SW480 (cell line): ENCODE results near the gene ZNF630.
"Not testable (repeated sequence)": the region's sequence is repeated elsewhere in the genome, so short reads cannot be mapped to it uniquely, and the experiment has no call there.

ENCODE experiments used
- DNase-seq: peaks from one replicate; pipeline ENCODE4 v3.0.0-alpha.2; 2016; ENCODE audit warnings: low spot score

ZNF630 gene

DNA sequence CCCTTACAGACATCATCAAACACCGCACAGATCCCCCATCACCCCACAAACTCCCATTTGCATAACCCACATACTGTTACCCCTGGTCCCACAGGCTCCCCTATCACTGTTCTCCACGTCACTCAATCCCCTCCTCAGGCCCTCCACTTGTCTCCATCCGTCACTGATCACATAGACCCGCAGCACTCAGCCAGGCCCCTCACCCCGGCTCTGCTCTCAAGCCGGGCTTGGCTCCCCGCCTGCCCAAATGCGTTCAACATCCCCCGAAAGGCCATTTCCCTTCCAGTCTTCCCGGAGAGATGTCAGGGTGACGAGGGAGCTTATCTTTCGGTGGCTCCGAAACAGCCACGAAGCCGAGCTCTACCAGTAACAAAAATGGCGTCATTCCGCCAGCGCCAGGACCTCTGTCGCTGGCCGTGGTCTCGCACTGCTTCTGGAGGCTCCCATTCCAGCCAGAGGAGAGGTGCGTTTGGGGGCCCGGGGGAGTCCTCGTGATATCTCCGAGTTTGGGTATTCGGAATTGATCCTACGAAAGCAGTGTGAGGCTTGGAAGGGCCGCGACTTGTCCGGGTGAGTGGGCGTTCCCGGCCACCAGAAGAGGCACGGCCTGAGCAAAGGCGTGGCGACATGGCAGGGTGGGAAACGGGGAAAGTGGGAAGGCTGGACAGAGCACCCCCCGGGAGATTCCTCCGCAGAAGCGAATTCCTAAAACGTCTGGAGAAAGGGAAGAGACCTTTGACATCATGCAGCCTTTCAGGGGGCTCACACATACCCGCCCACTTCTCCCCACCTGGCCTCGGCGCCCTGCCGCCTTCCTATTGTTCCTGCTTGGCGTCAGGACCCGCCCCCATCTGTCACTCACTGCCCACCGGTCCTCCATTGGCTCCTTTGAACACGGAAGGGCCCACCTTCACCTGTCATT, at the start of gene ZNF630:
Gene ZNF630, minus strand, starts transcription at position 577 of the 922 bp plus-strand sequence. CDS start 4,754 bp downstream, outside the sequence.
- DNase-seq: peak; percentile 87

DNA sequence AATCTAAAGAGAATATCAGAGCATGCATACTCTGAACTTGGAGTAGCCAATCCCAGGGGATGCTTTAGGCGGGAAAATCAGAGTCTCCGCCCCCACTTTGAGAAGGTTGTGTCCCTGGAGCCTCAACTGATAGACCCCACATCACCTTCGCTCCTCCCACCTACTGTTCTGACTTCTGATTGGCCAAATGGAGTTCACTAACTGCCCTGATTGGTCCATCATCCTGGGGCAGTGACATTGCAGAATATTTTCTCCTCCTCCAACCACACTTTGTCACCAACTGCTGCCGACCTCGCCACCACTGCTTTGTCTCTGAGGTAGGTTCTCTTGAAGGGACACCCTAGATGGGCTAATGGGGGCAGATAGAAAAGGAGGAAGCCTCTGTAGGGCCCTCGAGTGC, 36.3 kb upstream of the ZNF630 start:
- DNase-seq: no peak

DNA sequence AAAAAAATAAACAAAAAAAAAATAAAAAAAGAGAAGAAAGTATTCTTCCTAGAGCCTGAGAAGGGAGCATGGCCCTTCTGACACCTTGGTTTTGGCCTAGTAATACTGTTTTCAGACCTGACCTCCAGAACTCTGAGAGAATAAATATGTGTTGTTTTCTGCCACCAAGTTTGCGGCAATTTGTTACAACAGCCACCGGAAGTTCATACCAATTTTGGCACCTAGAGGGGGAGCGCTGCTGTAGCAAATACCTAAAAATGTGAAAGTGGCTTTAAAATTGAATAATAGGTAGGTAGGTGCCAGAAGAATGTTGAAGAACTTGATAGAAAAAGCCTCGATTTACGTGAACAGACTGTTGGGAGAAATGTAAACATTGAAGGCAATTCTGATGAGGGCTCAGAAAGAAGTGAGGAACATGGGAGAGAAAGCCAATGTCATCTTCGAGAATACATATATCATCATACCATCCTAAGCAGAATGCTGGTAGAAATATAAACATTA, 31.5 kb upstream of the ZNF630 start:
- DNase-seq: no peak

- no peak for DNase-seq
These were observed 30.0 kb upstream of the ZNF630 start for GRCh38 chrX:48101443-48101842.

GRCh38 chrX:48092558-48092957, 21.1 kb upstream of the ZNF630 start:
- DNase-seq: not testable (repeated sequence)

- DNase-seq: no peak
These were observed 18.7 kb upstream of the ZNF630 start for GRCh38 chrX:48090123-48090522.

GRCh38 chrX:48086082-48086481, 14.6 kb upstream of the ZNF630 start:
- peak; percentile 91 for DNase-seq

GRCh38 chrX:48083706-48084105, 12.3 kb upstream of the ZNF630 start:
- no peak for DNase-seq

GRCh38 chrX:48083212-48083611, 11.8 kb upstream of the ZNF630 start:
- DNase-seq: peak; percentile 57

GRCh38 chrX:48076343-48076742, 4.9 kb upstream of the ZNF630 start:
- no peak for DNase-seq

GRCh38 chrX:48071986-48072605, 656 bp upstream of the ZNF630 start:
- DNase-seq: no peak

DNA sequence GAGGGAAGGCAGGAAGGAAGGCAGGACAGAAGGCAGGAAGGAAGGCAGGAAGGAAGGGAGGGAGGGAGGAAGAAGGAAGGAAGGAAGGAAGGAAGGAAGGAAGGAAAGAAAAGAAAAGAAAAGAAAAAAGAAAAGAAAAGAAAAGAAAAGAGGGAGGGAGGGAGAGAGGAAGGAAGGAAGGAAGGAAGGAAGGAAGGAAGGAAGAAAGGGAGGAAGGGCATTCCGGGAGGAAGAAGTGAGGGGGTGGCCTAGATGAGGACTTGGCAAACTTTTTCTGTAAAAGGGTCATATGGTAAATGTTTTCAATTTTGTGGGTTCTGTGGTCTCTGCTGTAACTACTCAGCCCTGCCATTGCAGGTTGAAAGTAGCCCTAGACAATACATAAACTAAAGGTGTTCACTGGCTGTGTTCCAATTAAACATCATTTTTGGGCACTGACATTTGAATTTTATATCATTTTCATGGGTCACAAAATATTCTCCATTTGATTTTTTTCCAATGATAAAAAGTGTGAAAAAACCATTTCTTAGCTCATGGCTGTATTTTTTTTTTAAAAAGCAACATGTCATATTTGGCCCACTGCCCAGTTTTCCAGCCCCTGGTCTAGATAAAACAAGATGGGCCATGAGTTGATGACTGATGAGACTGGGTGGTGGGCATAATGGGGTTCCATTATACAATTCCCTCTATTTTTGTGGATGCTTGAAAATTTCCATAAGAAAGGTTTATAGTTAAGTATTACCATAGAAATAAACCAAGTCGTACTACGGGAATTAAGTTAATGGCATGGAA, 3.1 kb downstream of the ZNF630 start:
- no peak for DNase-seq

GRCh38 chrX:48064261-48064660, 7.2 kb downstream of the ZNF630 start:
- no peak for DNase-seq

- DNase-seq: no peak
These were observed 12.2 kb downstream of the ZNF630 start for GRCh38 chrX:48059296-48059639.

DNA sequence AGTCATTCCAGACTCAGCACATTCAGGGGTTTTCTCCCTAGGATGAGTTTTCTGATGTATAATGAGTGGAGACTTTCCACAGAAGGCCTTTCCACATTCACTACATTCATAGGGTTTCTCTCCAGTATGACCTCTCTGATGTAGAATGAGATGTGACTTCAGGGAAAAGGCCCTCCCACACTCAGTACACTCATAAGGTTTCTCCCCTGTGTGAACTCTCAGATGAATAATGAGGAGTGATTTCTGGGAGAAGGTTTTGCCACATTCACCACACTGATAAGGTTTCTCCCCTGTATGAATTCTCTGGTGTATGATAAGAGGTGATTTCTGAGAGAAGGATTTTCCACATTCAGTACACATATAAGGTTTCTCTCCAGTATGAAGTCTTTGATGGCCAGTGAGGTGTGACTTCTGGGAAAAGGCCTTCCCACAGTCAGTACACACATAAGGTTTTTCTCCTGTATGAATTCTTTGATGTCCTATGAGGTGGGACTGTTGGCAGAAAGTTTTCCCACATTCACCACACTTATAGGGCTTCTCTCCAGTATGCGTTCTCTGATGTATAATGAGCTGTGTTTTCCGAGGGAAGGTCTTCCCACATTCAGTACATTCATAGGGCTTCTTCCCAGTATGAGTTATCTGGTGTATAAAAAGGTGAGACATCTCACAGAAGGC, 12.7 kb downstream of the ZNF630 start:
- DNase-seq: no peak

- DNase-seq: no peak
These were observed 24.6 kb downstream of the ZNF630 start for GRCh38 chrX:48046846-48047245.

GRCh38 chrX:48045410-48046311, 25.8 kb downstream of the ZNF630 start:
- no peak for DNase-seq

DNA sequence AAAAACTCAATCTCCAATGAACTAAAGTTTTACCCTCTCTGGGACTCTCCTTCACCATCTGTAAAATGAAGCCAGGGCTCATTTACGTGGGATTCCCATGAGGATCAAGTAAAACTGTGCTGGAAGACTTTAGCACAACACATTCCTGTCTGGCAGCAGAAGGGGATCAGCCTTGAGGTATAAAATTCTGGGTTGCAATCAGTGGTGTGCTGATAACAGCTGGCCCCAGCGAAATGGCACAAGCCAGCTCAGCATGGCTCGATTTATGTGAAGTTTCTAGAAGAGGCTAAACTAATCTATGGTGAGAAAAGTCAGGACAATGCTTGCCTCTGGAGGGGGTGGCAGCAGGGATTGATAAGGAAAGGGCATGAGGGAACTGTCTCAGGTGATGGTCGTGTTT, 28.4 kb downstream of the ZNF630 start:
- no peak for DNase-seq

DNA sequence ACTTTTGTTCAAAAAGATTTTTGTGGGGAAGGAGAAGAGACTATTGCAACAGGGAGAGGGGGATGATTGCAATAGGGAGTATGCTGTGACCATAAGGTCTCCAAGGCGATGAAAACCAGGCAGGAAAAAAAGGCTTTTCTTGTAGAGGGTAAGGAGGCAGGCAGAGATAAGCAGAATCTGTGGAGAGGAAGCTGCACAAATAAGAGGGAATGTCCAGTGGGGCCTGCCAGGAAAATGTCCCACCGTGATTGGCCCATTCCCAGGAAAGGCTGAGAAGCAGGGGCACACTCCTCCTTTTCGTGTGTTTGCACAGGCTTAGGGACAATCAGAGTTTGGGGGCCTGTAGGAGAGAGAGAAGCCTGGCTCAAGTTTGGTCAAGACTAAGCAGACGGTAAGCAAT, 35.5 kb downstream of the ZNF630 start:
- DNase-seq: no peak

DNA sequence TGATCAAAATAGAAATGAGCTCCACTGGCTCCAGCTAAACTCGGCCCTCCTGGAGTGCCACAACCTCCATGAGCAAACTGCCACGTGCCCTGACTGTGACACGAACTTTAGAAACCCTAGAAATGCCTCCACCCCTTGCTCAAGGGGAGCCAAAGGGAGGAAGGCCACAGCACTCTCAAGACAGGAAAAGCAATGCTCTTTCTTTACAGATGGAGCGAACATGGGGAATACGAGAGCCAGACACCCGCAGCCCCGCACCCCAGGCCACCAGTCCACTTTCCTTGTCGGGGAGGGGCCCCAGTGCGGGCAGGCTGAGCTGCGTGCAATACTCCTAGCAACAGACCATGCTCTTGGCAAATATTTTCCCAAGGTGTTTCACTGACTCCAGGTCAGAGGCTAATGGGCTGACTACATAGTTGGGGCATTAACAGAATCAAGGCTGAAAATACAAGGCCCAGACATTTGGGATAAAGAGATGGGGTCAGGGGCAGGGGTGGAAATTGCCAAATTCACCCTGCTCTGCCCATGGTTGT, 40.7 kb downstream of the ZNF630 start:
- not testable (repeated sequence) for DNase-seq

DNA sequence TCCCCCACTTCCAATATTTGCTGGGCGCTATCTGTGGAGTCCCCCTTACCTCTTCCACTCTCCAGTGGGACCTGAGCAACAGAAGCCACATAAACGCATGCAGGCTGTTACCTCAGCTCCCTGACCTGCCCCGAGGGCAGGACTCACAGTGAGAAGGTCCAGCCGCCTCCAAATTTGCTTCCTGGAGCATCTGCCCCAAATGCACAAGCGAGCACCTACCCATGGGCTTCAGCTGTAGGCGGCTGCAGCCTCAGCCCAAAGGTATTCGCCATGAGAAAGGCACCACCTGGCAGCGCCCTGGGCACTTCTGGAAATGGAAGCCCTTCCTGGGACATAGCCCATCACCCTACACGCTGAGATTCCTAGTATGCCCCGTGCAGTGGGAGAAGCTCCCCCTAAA, 41.2 kb downstream of the ZNF630 start:
- no peak for DNase-seq
